Measurements from ENCODE around the gene MFAP4. TPM values are rescaled to one million over a fixed set of nuclear protein-coding genes. Genes with fewer than 3 reads are reported as not detected.
A peak's percentile ranks its signal among the peaks of the same experiment; 100 is the strongest.

The MFAP4 gene
- total and polyA plus RNA-seq, 9 of the 15 experiments (the other 6 are each of a cell fraction or from before 2014, with no cell fraction given): 0.07 to 0.24 TPM; not detected in 7

GRCh38 chr17:19362277-19363113 is 24.5 kb downstream of the MFAP4 start, which contains the start of gene B9D1 (continued):
- TF ChIP-seq TFAM (CRISPR knock-in tag; conservative IDR thresholded peaks at IDR 0.05) (no peak), IRF9 (tag; IDR thresholded peaks at IDR 0.05) (no peak), FOXP1 (CRISPR knock-in tag; IDR thresholded peaks at IDR 0.05) (no peak), POLR2G (IDR thresholded peaks at IDR 0.05; ENCODE audit: low read depth, low read length) (peak; percentile 74), ATF4 (CRISPR knock-in tag; IDR thresholded peaks at IDR 0.05) (no peak), MEIS2 (IDR thresholded peaks at IDR 0.05; ENCODE audit: partially characterized antibody) (peak; percentile 70), CSDE1 (IDR thresholded peaks at IDR 0.05) (peak in 1 of 2 experiments; percentile 91; a peak in 2 of 4 replicates), RBM22 (IDR thresholded peaks at IDR 0.05; ENCODE audit: low read depth, low read length, poor library complexity, severe bottlenecking) (peak; percentile 98), SREBF2 (CRISPR knock-in tag; IDR thresholded peaks at IDR 0.05) (no peak), SIN3B (IDR thresholded peaks at IDR 0.05; ENCODE audit: low read depth) (peak; percentile 58; the same call in 1 of the 2 replicates), SRSF1 (IDR thresholded peaks at IDR 0.05; ENCODE audit: low read depth, low read length) (no peak), CREB1 (IDR thresholded peaks at IDR 0.05) (peak; percentile 67; the same call in 1 of the 2 replicates), CREB1 (CRISPR knock-in tag; IDR thresholded peaks at IDR 0.05) (peak; percentile 68), DIDO1 (tag; IDR thresholded peaks at IDR 0.05; ENCODE audit: low read depth) (no peak)
- TF ChIP-seq, protein P1, sequence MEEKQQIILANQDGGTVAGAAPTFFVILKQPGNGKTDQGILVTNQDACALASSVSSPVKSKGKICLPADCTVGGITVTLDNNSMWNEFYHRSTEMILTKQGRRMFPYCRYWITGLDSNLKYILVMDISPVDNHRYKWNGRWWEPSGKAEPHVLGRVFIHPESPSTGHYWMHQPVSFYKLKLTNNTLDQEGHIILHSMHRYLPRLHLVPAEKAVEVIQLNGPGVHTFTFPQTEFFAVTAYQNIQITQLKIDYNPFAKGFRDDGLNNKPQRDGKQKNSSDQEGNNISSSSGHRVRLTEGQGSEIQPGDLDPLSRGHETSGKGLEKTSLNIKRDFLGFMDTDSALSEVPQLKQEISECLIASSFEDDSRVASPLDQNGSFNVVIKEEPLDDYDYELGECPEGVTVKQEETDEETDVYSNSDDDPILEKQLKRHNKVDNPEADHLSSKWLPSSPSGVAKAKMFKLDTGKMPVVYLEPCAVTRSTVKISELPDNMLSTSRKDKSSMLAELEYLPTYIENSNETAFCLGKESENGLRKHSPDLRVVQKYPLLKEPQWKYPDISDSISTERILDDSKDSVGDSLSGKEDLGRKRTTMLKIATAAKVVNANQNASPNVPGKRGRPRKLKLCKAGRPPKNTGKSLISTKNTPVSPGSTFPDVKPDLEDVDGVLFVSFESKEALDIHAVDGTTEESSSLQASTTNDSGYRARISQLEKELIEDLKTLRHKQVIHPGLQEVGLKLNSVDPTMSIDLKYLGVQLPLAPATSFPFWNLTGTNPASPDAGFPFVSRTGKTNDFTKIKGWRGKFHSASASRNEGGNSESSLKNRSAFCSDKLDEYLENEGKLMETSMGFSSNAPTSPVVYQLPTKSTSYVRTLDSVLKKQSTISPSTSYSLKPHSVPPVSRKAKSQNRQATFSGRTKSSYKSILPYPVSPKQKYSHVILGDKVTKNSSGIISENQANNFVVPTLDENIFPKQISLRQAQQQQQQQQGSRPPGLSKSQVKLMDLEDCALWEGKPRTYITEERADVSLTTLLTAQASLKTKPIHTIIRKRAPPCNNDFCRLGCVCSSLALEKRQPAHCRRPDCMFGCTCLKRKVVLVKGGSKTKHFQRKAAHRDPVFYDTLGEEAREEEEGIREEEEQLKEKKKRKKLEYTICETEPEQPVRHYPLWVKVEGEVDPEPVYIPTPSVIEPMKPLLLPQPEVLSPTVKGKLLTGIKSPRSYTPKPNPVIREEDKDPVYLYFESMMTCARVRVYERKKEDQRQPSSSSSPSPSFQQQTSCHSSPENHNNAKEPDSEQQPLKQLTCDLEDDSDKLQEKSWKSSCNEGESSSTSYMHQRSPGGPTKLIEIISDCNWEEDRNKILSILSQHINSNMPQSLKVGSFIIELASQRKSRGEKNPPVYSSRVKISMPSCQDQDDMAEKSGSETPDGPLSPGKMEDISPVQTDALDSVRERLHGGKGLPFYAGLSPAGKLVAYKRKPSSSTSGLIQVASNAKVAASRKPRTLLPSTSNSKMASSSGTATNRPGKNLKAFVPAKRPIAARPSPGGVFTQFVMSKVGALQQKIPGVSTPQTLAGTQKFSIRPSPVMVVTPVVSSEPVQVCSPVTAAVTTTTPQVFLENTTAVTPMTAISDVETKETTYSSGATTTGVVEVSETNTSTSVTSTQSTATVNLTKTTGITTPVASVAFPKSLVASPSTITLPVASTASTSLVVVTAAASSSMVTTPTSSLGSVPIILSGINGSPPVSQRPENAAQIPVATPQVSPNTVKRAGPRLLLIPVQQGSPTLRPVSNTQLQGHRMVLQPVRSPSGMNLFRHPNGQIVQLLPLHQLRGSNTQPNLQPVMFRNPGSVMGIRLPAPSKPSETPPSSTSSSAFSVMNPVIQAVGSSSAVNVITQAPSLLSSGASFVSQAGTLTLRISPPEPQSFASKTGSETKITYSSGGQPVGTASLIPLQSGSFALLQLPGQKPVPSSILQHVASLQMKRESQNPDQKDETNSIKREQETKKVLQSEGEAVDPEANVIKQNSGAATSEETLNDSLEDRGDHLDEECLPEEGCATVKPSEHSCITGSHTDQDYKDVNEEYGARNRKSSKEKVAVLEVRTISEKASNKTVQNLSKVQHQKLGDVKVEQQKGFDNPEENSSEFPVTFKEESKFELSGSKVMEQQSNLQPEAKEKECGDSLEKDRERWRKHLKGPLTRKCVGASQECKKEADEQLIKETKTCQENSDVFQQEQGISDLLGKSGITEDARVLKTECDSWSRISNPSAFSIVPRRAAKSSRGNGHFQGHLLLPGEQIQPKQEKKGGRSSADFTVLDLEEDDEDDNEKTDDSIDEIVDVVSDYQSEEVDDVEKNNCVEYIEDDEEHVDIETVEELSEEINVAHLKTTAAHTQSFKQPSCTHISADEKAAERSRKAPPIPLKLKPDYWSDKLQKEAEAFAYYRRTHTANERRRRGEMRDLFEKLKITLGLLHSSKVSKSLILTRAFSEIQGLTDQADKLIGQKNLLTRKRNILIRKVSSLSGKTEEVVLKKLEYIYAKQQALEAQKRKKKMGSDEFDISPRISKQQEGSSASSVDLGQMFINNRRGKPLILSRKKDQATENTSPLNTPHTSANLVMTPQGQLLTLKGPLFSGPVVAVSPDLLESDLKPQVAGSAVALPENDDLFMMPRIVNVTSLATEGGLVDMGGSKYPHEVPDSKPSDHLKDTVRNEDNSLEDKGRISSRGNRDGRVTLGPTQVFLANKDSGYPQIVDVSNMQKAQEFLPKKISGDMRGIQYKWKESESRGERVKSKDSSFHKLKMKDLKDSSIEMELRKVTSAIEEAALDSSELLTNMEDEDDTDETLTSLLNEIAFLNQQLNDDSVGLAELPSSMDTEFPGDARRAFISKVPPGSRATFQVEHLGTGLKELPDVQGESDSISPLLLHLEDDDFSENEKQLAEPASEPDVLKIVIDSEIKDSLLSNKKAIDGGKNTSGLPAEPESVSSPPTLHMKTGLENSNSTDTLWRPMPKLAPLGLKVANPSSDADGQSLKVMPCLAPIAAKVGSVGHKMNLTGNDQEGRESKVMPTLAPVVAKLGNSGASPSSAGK (IDR thresholded peaks at IDR 0.05): peak; percentile 57
